HG03060 (cell line): ENCODE measurements around the gene MAMDC4.
"Not testable (repeated sequence)": the region's sequence is repeated elsewhere in the genome, so short reads cannot be mapped to it uniquely, and the experiment has no call there.

Source experiments
- ATAC-seq: cut with Tn5 transposase; IDR thresholded peaks from one replicate; pipeline ENCODE4 v1.9.1; 2021; ENCODE audit warnings: low read depth, moderate number of reproducible peaks; ENCODE audit not compliant: unreplicated experiment

Gene MAMDC4

GRCh38 chr9:136837856-136838277 lies 14.3 kb upstream of the MAMDC4 start:
- not testable (repeated sequence) for ATAC-seq

DNA sequence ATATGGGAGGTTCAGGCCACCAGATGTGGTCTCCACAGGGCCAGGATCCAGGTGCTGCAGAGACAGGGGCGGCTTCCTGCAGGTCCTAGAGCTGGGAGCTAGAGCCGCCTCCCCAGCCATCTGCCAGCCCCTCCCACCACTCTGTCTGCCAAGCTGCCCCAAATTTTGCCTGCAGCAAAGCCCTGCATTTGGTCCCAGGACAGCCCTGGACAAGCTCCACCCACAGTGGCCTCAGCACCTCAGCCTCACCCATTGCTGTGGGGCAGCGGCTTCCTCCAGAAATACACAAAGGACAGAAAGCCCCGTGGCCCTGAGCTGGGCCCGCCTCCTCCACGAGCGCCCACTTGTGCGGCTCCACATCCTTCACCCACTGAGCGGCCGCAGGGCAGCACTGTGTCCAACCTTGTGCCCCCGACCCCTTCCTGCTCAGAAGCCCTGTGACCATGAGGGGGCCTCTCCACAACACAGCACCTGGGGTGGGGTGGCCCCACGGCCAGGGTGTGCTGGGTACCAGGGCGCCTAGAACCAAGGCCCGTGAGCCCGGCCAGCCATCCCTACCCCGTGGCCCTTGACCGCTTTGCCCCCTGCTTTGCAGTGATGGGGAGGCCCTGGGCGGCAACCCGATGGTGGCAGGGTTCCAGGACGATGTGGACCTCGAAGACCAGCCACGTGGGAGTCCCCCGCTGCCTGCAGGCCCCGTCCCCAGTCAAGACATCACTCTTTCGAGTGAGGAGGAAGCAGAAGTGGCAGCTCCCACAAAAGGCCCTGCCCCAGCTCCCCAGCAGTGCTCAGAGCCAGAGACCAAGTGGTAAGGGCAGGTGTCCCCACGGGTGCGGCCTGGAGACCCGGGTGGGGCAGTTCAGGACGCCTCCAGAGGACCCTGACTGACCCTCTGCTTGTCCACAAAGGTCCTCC lies 13.6 kb upstream of the MAMDC4 start:
- no peak for ATAC-seq

GRCh38 chr9:136839229-136840139 lies 12.7 kb upstream of the MAMDC4 start:
- ATAC-seq: no peak

- ATAC-seq: no peak
Measured at GRCh38 chr9:136840140-136840876, 11.8 kb upstream of the MAMDC4 start.

DNA sequence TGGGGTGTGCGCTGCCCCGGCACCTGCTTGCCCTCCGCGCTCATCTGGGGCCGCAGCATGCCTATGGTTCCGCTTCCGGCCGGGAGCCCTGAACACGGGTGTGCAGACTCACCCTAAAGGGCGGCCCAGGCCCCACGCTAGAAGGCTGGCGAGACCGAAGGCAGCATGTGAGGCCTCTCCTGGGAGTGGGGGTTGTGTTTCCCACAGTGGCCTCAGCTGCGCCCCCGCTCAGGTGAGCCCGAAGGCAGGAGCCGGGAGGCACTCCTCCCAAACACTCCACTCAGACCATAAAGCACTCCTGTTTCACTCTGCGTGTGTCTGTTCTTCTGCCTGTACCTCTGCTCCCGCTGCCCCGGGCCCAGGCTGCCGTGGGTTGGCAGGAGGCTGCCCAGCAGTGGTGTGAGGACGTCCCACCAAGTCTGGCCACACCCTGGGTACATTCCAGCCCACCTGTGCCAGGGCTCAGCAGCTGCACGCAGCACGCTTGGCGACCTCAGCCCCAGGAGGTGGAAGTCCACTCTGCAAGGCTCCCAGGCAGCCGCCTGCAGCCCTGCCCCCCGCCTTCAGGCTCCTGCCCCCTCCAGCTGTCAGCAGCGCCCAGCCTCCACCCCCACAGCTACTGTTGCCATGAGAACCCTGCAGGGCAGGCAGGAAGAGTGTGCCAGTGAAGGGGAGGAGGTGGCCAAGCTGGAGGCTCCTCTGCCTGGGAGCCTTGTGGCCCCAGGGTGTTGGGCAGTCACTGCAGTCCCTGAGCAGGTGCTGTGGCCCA lies 11.1 kb upstream of the MAMDC4 start:
- no peak for ATAC-seq

- ATAC-seq: not testable (repeated sequence)
Measured at GRCh38 chr9:136841646-136842379, 10.3 kb upstream of the MAMDC4 start.

GRCh38 chr9:136842380-136842948 lies 9.7 kb upstream of the MAMDC4 start, which contains the start of gene AJM1:
AJM1 (plus strand) TSS chr9:136842478; CDS start chr9:136844415, 1,937 bp downstream.
- not testable (repeated sequence) for ATAC-seq

DNA sequence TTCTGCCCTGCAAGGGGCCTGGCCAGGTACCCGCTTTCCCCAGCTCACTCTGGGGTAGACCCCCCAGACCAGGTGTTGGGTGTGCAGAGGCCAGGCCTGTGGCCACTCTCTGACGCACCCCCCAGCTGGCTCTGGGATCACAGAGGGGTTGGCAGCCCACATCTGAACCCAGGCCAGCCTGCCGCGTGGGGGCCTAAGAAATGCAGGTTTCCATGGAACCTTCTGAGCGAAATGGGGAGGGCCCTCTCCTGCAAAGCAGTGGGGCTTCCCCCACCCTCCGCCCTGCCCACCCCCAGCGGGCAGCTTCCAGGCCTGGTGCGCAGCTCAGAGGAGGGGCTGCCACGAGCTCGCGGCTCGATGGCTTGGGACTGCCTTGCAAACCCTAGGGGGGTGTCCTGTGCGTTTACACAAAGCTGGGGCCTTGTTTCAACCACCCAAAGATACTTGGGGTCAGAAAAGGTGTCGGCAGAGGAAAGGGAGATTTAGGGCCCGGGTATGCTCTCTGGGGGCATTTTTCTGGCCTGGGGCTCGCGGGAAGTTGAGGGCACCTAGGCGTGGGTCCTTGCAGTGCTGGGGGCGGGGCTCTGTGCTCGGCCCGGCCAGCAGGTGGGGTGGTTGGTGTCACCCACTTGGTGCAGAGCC lies 8.9 kb upstream of the MAMDC4 start:
- ATAC-seq: not testable (repeated sequence)

- ATAC-seq: not testable (repeated sequence)
Measured at GRCh38 chr9:136843801-136844740, 8.1 kb upstream of the MAMDC4 start.

DNA sequence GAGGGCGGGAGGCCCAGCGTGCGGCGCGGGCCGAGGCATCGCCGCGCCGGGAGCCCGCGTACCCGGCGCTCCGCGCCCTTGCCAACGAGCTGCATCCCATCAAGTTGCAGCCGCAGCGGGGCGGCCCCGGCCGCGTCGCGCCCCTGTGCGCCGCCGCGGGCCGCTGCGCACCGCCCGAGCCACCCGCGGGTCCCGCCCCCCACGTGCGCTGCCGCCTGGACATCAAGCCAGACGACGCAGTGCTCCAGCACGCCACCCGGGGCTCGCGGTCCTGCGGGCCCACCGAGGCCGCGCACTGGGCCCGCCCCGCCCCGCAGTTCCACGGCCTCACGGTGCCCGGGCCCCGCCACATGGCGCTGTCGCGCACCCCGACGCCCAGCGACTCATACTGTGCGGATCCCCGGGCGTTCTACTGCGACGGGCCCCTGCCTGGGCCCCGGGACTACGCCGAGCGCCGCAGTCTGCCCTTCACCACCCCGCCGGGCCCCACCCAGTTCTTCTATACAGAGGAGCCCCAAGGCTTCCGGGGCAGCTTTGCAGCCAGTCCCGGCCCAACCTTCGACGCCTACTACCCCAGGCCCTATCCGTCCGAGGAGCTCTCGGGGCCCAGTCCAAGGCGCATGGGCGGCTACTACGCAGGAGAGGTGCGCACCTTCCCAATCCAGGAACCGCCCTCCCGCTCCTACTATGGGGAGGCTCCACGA lies 7.2 kb upstream of the MAMDC4 start:
- ATAC-seq: no peak

DNA sequence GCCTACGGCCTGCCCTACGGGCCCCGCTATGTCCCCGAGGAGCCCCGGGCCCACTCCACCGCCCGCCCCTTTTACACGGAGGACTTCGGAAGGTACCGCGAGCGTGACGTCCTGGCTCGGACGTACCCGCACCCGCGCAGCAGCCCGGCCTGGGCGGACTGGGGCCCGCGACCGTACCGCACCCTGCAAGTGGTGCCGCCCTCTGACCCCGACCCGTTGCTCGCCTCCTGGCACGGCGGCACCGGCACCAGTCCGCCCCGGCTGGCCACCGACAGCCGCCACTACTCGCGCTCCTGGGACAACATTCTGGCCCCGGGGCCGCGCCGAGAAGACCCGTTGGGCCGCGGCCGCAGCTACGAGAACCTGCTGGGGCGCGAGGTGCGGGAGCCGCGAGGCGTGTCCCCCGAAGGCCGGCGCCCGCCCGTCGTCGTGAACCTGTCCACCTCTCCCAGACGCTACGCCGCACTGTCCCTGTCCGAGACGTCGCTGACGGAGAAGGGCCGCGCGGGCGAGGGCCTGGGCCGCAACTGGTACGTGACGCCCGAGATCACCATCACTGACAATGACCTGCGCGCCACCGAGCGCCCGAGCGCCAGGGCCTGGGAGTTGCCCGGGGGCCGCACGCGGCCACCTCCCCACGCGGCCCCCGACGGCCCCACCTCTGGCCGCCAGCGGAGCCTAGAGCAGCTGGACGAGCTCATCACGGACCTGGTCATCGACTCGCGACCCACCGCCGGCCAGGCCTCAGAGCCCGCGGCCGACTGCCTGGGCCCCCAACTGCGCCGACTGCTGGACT lies 6.5 kb upstream of the MAMDC4 start:
- ATAC-seq: no peak

- no peak for ATAC-seq
Measured at GRCh38 chr9:136846376-136847087, 5.6 kb upstream of the MAMDC4 start.

DNA sequence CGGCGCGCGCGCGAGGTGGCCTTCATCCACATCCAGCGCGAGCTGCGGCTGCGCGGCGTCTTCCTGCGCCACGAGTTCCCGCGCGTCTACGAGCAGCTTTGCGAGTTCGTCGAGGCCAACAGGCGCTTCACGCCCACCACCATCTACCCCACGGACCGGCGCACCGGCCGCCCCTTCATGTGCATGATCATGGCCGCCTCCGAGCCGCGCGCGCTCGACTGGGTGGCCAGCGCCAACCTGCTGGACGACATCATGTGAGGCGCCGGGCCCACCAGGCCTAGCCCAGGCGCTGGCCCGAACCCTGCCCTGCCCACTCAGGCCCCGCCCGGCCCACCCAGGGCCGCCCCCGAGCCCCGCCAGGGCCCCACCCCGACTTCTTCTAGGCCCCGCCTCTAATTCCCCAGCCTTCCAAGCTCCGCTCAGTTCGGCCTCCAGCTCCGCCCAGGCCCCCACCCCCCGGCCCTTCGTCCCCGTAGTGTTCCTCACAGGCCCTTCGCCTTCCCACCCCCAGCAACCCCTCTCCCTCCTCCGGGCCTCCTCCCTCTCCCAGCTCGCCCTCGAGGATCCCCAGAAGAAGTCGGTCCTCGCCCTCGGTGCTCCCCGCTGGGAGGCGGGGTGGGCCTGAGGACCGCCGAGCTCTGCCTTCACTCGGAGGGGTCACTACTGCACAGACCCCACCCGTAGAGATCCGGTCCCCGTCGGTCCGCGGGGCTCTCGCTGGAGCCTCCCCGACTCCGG lies 4.9 kb upstream of the MAMDC4 start:
- no peak for ATAC-seq

DNA sequence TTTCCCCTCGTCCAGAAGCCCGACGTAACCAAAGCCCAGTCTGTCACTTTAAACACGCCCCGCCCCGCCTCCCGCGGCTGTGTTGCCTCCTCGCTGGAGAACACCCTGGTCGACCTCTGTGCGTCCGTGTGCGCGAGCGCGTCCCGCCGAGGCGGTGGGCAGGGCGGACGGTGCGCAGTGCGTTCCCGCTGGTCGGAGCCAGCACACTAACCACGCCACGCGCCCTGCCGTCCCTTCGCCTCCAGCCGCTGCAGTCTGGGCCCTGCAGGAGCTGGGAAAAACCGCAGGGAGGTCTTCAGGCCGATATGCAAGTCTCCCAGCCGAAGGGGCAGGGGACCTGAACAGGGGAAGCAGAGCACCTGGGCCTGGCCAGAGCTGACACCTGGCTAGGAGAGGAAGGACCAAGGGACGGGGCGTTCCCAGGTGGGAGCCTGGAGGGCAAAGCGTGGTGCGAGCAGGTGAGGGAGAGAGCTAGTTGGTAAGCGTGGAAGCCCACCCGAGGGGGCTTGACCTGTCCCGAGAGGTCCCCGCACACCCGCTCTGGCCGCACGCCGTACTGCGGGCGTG lies 4.2 kb upstream of the MAMDC4 start:
- no peak for ATAC-seq
